HCT116 (cell line): ENCODE results near the gene TTLL7. TPM values are rescaled to one million over a fixed set of nuclear protein-coding genes. Genes with fewer than 3 reads are reported as not detected.

Experiments used
- ATAC-seq: fragments of 200-7000 bp; cut with Tn5 transposase; 2 replicates; pipeline ENCODE4 v1.9.1; 2020; ENCODE audit warnings: mild to moderate bottlenecking, moderate library complexity
- BruUV-seq: library from RNA; stranded (reverse); fragments of 400-500 nt; replicated peaks from 2 replicates; lab custom pipeline; 2021; lab: Mats Ljungman, UMichigan
- CTCF ChIA-PET: fragments of 300-600 bp; sonication (Branson Sonifier 250); formaldehyde crosslinking; loops from one replicate; lab custom pipeline; 2021; ENCODE audit warnings: antibody characterized with exemption; lab: Charles Lee
- POLR2A ChIA-PET: fragments of 300-600, 350-600 bp; sonication (Branson Sonifier 250); formaldehyde crosslinking; loops from one replicate; lab custom pipeline; 2021; ENCODE audit warnings: antibody characterized with exemption; lab: Charles Lee
- RAD21 ChIA-PET, 2 experiments: fragments of 300-600 bp; sonication (Branson Sonifier 250); formaldehyde crosslinking; loops; one replicate each; lab custom pipeline; 2023; ENCODE audit warnings: low total read pairs in 2 of 2; ENCODE audit not compliant: uncharacterized antibody in 2 of 2, unreplicated experiment in 2 of 2, low non-redundant PET in 1 of 2; lab: Charles Lee
- DNase-seq: peaks from one replicate; pipeline ENCODE4 v3.0.0-alpha.2; 2010; ENCODE audit warnings: low read depth, low spot score
- H2AFZ ChIP-seq: fragments of 200-600 bp; shearing (Covaris generic), sonication (generic); 2 replicates; pipeline ENCODE4 v1.6.1; 2017; ENCODE audit warnings: low read depth, mixed run types, mixed read lengths, antibody characterized with exemption, low read length; ENCODE audit not compliant: poor library complexity, severe bottlenecking
- H3K27ac ChIP-seq: 2 replicates; pipeline ENCODE4 v1.5.1; 2012; ENCODE audit warnings: low read depth, low read length
- H3K27me3 ChIP-seq: fragments of 200-600 bp; sonication (generic); 2 replicates; pipeline ENCODE4 v1.6.1; 2016; ENCODE audit warnings: mixed run types, low read length, mixed read lengths; ENCODE audit not compliant: insufficient read depth
- H3K36me3 ChIP-seq, 2 experiments: fragments of 200-500 bp in 1 of 2; fragments of 200-600 bp in 1 of 2; sonication (Bioruptor generic) in 1 of 2; sonication (generic) in 1 of 2; 2 replicates each; pipeline versions ENCODE4 v1.5.1 to v1.6.1; 2014 to 2016; ENCODE audit warnings: low read length in 2 of 2, inconsistent platforms in 1 of 2, mixed read lengths in 1 of 2, mixed run types in 1 of 2; ENCODE audit not compliant: insufficient read depth in 2 of 2, control insufficient read depth in 1 of 2
- H3K4me1 ChIP-seq, 2 experiments: fragments of 200-600 bp in 1 of 2; sonication (generic) in 1 of 2; 2 replicates each; pipeline versions ENCODE4 v1.5.1 to v1.6.1; 2012 to 2017; ENCODE audit warnings: low read length in 2 of 2, inconsistent platforms in 1 of 2, mild to moderate bottlenecking in 1 of 2, mixed read lengths in 1 of 2, mixed run types in 1 of 2, moderate library complexity in 1 of 2; ENCODE audit not compliant: insufficient read depth in 2 of 2, control insufficient read depth in 1 of 2
- H3K4me2 ChIP-seq: fragments of 200-600 bp; sonication (generic); 2 replicates; pipeline ENCODE4 v1.6.1; 2017; ENCODE audit warnings: mixed run types, low read length, mixed read lengths
- H3K4me3 ChIP-seq, 2 experiments: fragments of 200-600 bp in 1 of 2; sonication (generic) in 1 of 2; replicated peaks in 1 of 2; 2 replicates each; pipeline ENCODE4 v1.5.1; 2011 to 2016; ENCODE audit warnings: low read length in 2 of 2, control low read depth in 1 of 2, low read depth in 1 of 2, mild to moderate bottlenecking in 1 of 2, mixed read lengths in 1 of 2, mixed run types in 1 of 2
- H3K79me2 ChIP-seq: fragments of 200-600 bp; sonication (generic); 2 replicates; pipeline ENCODE4 v1.6.1; 2017; ENCODE audit warnings: mild to moderate bottlenecking, mixed run types, low read length, moderate library complexity, mixed read lengths; ENCODE audit not compliant: insufficient read depth
- H3K9ac ChIP-seq: fragments of 200-600 bp; sonication (generic); 2 replicates; pipeline ENCODE4 v1.6.1; 2016; ENCODE audit warnings: low read length, mixed read lengths
- H3K9me2 ChIP-seq: fragments of 200-600 bp; sonication (generic), shearing (Covaris generic); 2 replicates; pipeline ENCODE4 v1.6.1; 2017; ENCODE audit warnings: mixed run types, mild to moderate bottlenecking, moderate library complexity; ENCODE audit not compliant: insufficient read depth
- H3K9me3 ChIP-seq, 2 experiments: fragments of 200-500 bp in 1 of 2; fragments of 200-600 bp in 1 of 2; sonication (Bioruptor generic) in 1 of 2; sonication (generic) in 1 of 2; 2 replicates each; pipeline ENCODE4 v1.6.1; 2014 to 2017; ENCODE audit warnings: low read length in 2 of 2, mixed read lengths in 2 of 2, inconsistent platforms in 1 of 2, low read depth in 1 of 2, mild to moderate bottlenecking in 1 of 2, mixed run types in 1 of 2, moderate library complexity in 1 of 2; ENCODE audit not compliant: control insufficient read depth in 1 of 2, insufficient read depth in 1 of 2
- H4K20me1 ChIP-seq: fragments of 200-600 bp; sonication (generic), shearing (Covaris generic); 2 replicates; pipeline ENCODE4 v1.6.1; 2017; ENCODE audit warnings: mixed run types, mild to moderate bottlenecking, moderate library complexity; ENCODE audit not compliant: insufficient read depth
- CTCF ChIP-seq, 3 experiments: fragments of 200-600 bp in 1 of 3; sonication (generic) in 1 of 3; IDR thresholded peaks in 2 of 3; conservative IDR thresholded peaks in 1 of 3; 2 replicates each; pipeline ENCODE4 v1.5.1; 2012 to 2017; ENCODE audit warnings: low read depth in 2 of 3, low read length in 2 of 3, antibody characterized with exemption in 1 of 3, borderline replicate concordance in 1 of 3, control low read depth in 1 of 3, mild to moderate bottlenecking in 1 of 3, mixed read lengths in 1 of 3, mixed run types in 1 of 3, moderate library complexity in 1 of 3; ENCODE audit not compliant: insufficient read depth in 1 of 3
- EZH2 ChIP-seq: fragments of 200-600 bp; sonication (generic); IDR thresholded peaks from 2 replicates; pipeline ENCODE4 v1.6.1; 2017; ENCODE audit warnings: antibody characterized with exemption, mixed run types
- EZH2phosphoT487 ChIP-seq: fragments of 200-600 bp; IDR thresholded peaks from 2 replicates; pipeline ENCODE4 v1.6.1; 2018; ENCODE audit warnings: antibody characterized with exemption, borderline replicate concordance
- FOSL1 ChIP-seq: IDR thresholded peaks from 2 replicates; pipeline ENCODE4 v1.6.1; 2012; ENCODE audit warnings: low read depth
- POLR2A ChIP-seq: IDR thresholded peaks from 2 replicates; pipeline ENCODE4 v1.7.0; 2011; ENCODE audit warnings: borderline replicate concordance; ENCODE audit not compliant: insufficient read depth, insufficient read length; ENCODE audit errors: extremely low read depth
- POLR2AphosphoS5 ChIP-seq: IDR thresholded peaks from 2 replicates; pipeline ENCODE4 v1.6.1; 2011; ENCODE audit warnings: mild to moderate bottlenecking, low read depth, low read length, moderate library complexity
- SIN3A ChIP-seq: IDR thresholded peaks from 2 replicates; pipeline ENCODE4 v1.6.1; 2012; ENCODE audit warnings: low read depth
- SP1 ChIP-seq: IDR thresholded peaks from 2 replicates; pipeline ENCODE4 v1.6.1; 2012; ENCODE audit warnings: low read depth
- ZNF274 ChIP-seq: fragments of 200-500 bp; sonication (Bioruptor generic); IDR thresholded peaks from 2 replicates; pipeline ENCODE4 v1.6.1; 2014; ENCODE audit warnings: mild to moderate bottlenecking, low read depth, low read length, inconsistent platforms
- intact Hi-C: fragments of 100-400 bp; cut with micrococcal nuclease; formaldehyde crosslinking; loops from 2 replicates; pipeline ENCODE4 v1.10.0; 2022
- total RNA-seq: library from RNA; stranded (reverse); gene quantifications from one replicate; pipeline ENCODE4 v1.2.1, GENCODE V29; 2021; ENCODE audit not compliant: unreplicated experiment

The TTLL7 gene
- total RNA-seq, 1 experiment from 2014 or later: 21.2 TPM

DNA sequence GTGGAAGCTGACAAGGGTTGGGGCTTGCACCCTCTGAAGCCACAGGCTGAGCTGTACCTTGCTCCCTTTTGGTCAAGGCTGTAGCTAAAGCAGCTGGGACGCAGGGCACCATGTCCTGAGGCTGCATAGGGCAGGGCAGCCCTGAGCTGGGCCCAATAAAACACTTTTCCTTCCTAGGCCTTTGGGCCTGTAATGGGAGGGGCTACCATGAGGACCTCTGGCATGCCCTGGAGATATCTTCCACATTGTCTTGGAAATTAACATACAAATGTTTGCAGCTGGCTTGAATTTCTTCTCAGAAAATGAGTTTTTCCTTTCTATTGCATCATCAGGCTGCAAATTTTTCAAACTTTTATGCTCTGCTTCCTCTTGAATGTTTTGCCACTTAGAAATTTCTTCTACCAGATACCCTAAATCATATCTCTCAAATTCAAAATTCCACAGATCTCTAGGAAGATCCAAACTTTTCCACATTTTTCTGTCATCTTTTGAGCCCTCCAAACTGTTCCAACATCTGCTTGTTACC, 32.9 kb upstream of the TTLL7 start:
- no peak overlapping the region for H3K4me3 ChIP-seq
- H3K9me3 ChIP-seq: peaks cover 0 to 4% of the 10 kb centered on the region in 2 experiments; a peak in 2 of 4 replicates
- DNase-seq (no peak), ATAC-seq (no peak)
- intact Hi-C loops: no loop called here
- RAD21 ChIA-PET: no interaction called here
- no peaks in the 10 kb centered on the region for H3K4me1 ChIP-seq
- H3K9me2 ChIP-seq: no peaks in the 10 kb centered on the region
- no TSS peak for BruUV-seq
- no peak overlapping the region for H3K9ac ChIP-seq
- H4K20me1 ChIP-seq: no peaks in the 10 kb centered on the region
- H3K27me3 ChIP-seq: no peaks in the 10 kb centered on the region
- CTCF ChIA-PET: no interaction called here
- POLR2A ChIA-PET: no interaction called here
- TF ChIP-seq EZH2: no peak
- TF ChIP-seq SIN3A: no peak
- TF ChIP-seq FOSL1: no peak
- no peak for TF ChIP-seq ZNF274
- TF ChIP-seq CTCF (IDR thresholded peaks at IDR 0.05 in 2 of 3, conservative IDR thresholded peaks at IDR 0.05 in 1 of 3; ENCODE audit: borderline replicate concordance in 1 of 3, insufficient read depth in 1 of 3, low read depth in 2 of 3, low read length in 2 of 3): no peak
- no peak for TF ChIP-seq POLR2A
- TF ChIP-seq SP1: no peak
- no peak for TF ChIP-seq POLR2AphosphoS5
- H2AFZ ChIP-seq: no peak overlapping the region
- H3K79me2 ChIP-seq: no peaks in the 10 kb centered on the region
- no peak overlapping the region for H3K4me2 ChIP-seq
- H3K27ac ChIP-seq: no peak overlapping the region
- H3K36me3 ChIP-seq: no peaks in the 10 kb centered on the region

DNA sequence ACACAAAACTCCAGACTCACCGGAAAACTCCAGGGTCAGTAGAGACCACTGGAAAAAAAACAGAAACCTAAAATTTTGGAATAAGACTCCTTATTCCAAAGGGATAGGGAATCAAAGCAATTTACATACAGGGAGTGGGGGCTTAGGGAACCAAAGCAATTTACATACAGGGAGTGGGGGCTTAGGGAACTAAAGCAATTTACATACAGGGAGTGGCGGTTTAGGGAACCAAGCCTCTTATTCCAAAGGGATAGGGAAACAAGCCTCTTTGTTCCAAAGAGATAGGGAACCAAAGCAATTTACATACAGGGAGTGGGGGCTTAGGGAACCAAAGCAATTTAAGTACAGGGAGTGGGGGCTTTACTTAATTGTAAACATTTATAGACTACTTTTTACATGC, 28.4 kb upstream of the TTLL7 start:
- H3K9me3 ChIP-seq: no peaks in the 10 kb centered on the region
- H3K9ac ChIP-seq: no peak overlapping the region
- intact Hi-C loops: no loop called here
- no peaks in the 10 kb centered on the region for H3K79me2 ChIP-seq
- POLR2A ChIA-PET: no interaction called here
- no peaks in the 10 kb centered on the region for H4K20me1 ChIP-seq
- H3K4me1 ChIP-seq: no peaks in the 10 kb centered on the region
- BruUV-seq: no TSS peak
- no peaks in the 10 kb centered on the region for H3K27me3 ChIP-seq
- no peak overlapping the region for H2AFZ ChIP-seq
- no peaks in the 10 kb centered on the region for H3K9me2 ChIP-seq
- H3K27ac ChIP-seq: no peak overlapping the region
- H3K4me2 ChIP-seq: no peak overlapping the region
- no peak overlapping the region for H3K4me3 ChIP-seq
- no peak for ATAC-seq
- no peak for TF ChIP-seq EZH2phosphoT487
- no peak for TF ChIP-seq ZNF274
- CTCF ChIA-PET: no interaction called here
- H3K36me3 ChIP-seq: no peaks in the 10 kb centered on the region
- no peak for DNase-seq
- RAD21 ChIA-PET: no interaction called here
